Left ventricle myocardium inferior (tissue), 1 donor: ENCODE results near the gene EPHA6. TPM values are rescaled to one million over a fixed set of nuclear protein-coding genes. Genes with fewer than 3 reads are reported as not detected.
"Not testable (repeated sequence)": the region's sequence is repeated elsewhere in the genome, so short reads cannot be mapped to it uniquely, and the experiment has no call there.

Source experiments
- DNase-seq: peaks from one replicate; pipeline ENCODE4 v3.0.0-alpha.2; 2020
- H3K27ac ChIP-seq: fragments of 200-600 bp; replicated peaks from 2 replicates; pipeline ENCODE4 v1.8.0; 2021
- H3K27me3 ChIP-seq: fragments of 200-600 bp; 2 replicates; pipeline ENCODE4 v1.8.0; 2021; ENCODE audit warnings: low read depth
- H3K36me3 ChIP-seq: fragments of 200-600 bp; 2 replicates; pipeline ENCODE4 v1.8.0; 2021
- H3K4me1 ChIP-seq: fragments of 200-600 bp; 2 replicates; pipeline ENCODE4 v1.8.0; 2021
- H3K4me3 ChIP-seq: fragments of 200-600 bp; 2 replicates; pipeline ENCODE4 v1.8.0; 2021; ENCODE audit warnings: mild to moderate bottlenecking, moderate library complexity
- H3K9me3 ChIP-seq: fragments of 200-600 bp; replicated peaks from 2 replicates; pipeline ENCODE4 v1.8.0; 2021
- intact Hi-C: fragments of 100-400 bp; cut with micrococcal nuclease; formaldehyde crosslinking; loops from one replicate; pipeline ENCODE4 v1.11.0; 2022
- total RNA-seq: library from RNA; stranded (reverse); fragmentation: NEBNext Ultra II Directional; extraction: Animal tissue kit (Norgen Biotek cat#: 25700); gene quantifications from one replicate; pipeline ENCODE4 v1.2.1, GENCODE V29; 2021
- TF ChIP-seq, protein P1 (sequence below): fragments of 200-600 bp; IDR thresholded peaks from 2 replicates; pipeline ENCODE4 v1.8.0; 2021; ENCODE audit warnings: antibody characterized with exemption, mild to moderate bottlenecking, borderline replicate concordance
- donor health status: DM: no; HTN: yes; CAD: no; lungs with severe emphysema.

Gene EPHA6
- total RNA-seq, 1 donor from 2014 or later, result 0.19 TPM

GRCh38 chr3:97504463-97504862, 690.1 kb downstream of the EPHA6 start:
- H3K27me3 ChIP-seq, result no peaks in the 10 kb centered on the region
- H3K9me3 ChIP-seq, result peaks cover 62% of the 10 kb centered on the region
- TF ChIP-seq, protein P1, sequence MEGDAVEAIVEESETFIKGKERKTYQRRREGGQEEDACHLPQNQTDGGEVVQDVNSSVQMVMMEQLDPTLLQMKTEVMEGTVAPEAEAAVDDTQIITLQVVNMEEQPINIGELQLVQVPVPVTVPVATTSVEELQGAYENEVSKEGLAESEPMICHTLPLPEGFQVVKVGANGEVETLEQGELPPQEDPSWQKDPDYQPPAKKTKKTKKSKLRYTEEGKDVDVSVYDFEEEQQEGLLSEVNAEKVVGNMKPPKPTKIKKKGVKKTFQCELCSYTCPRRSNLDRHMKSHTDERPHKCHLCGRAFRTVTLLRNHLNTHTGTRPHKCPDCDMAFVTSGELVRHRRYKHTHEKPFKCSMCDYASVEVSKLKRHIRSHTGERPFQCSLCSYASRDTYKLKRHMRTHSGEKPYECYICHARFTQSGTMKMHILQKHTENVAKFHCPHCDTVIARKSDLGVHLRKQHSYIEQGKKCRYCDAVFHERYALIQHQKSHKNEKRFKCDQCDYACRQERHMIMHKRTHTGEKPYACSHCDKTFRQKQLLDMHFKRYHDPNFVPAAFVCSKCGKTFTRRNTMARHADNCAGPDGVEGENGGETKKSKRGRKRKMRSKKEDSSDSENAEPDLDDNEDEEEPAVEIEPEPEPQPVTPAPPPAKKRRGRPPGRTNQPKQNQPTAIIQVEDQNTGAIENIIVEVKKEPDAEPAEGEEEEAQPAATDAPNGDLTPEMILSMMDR, result no peak
- H3K36me3 ChIP-seq, result no peaks in the 10 kb centered on the region
- DNase-seq, result no peak
- no peaks in the 10 kb centered on the region for H3K4me1 ChIP-seq
- intact Hi-C loops, result no loop called here
- H3K27ac ChIP-seq, result no peak overlapping the region
- no peak overlapping the region for H3K4me3 ChIP-seq

DNA sequence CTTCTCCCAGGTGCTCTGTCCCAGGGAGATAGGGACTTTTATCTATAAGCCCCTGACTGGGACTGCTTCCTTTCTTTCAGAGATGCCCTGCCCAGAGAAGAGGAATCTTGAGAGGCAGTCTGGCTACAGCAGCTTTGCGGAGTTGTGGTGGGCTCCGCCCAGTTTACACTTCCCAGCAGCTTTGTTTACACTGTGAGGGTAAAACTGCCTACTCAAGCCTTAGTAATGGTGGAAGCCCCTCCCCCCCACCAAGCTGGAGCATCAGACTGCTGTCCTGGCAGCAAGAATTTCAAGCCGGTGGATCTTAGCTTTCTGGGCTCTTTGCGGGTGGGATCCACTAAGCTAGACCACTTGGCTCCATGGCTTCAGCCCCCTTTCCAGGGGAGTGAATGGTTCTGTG, 696.4 kb downstream of the EPHA6 start:
- H3K9me3 ChIP-seq, result peaks cover 41% of the 10 kb centered on the region
- no peaks in the 10 kb centered on the region for H3K36me3 ChIP-seq
- no peak overlapping the region for H3K4me3 ChIP-seq
- no peaks in the 10 kb centered on the region for H3K27me3 ChIP-seq
- no peaks in the 10 kb centered on the region for H3K4me1 ChIP-seq
- no peak overlapping the region for H3K27ac ChIP-seq
- TF ChIP-seq, protein P1, result no peak
- intact Hi-C loops, result no loop called here
- no peak for DNase-seq

GRCh38 chr3:97515076-97515475, 700.7 kb downstream of the EPHA6 start:
- TF ChIP-seq, protein P1, result no peak
- Histone ChIP-seq H3K4me3 (no peak overlapping the region), H3K27me3 (no peaks in the 10 kb centered on the region), H3K4me1 (no peaks in the 10 kb centered on the region), H3K36me3 (no peaks in the 10 kb centered on the region), H3K27ac (no peak overlapping the region), H3K9me3 (peaks cover 8% of the 10 kb centered on the region)
- intact Hi-C loops, result no loop called here
- no peak for DNase-seq

DNA sequence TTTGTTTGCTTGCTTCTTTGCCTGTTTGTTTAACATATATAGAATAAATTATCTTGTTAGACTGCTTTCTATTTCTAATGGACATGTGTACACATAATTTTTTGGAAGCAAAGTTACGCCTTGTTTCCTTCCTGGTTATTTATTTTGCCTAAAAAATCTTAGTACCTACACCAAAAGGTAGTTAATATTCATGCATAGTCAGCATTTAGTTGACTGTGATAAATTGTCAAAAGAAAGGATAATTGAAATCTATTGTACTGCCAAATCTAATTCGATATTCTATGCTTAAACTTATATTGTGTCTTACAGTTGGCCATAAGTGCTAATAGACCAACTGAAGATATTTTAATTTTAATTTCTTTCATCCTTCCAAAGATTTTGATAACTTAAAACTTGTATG, 716.3 kb downstream of the EPHA6 start:
- DNase-seq, result no peak
- Histone ChIP-seq H3K27ac (no peak overlapping the region), H3K36me3 (no peaks in the 10 kb centered on the region), H3K4me1 (no peaks in the 10 kb centered on the region), H3K27me3 (no peaks in the 10 kb centered on the region), H3K4me3 (no peak overlapping the region), H3K9me3 (peaks cover 7% of the 10 kb centered on the region)
- intact Hi-C loops, result no loop called here
- TF ChIP-seq, protein P1, result no peak

GRCh38 chr3:97547573-97547972, 733.2 kb downstream of the EPHA6 start:
- H3K27ac ChIP-seq, intact Hi-C loops, H3K27me3 ChIP-seq, H3K4me1 ChIP-seq, H3K4me3 ChIP-seq, H3K36me3 ChIP-seq, DNase-seq, H3K9me3 ChIP-seq: not testable (repeated sequence)

GRCh38 chr3:97550408-97550807, 736.0 kb downstream of the EPHA6 start:
- TF ChIP-seq, protein P1, result no peak
- H3K4me3 ChIP-seq, result no peak overlapping the region
- no peaks in the 10 kb centered on the region for H3K4me1 ChIP-seq
- H3K27ac ChIP-seq, result no peak overlapping the region
- peaks cover 4% of the 10 kb centered on the region for H3K9me3 ChIP-seq
- no peaks in the 10 kb centered on the region for H3K36me3 ChIP-seq
- no peaks in the 10 kb centered on the region for H3K27me3 ChIP-seq
- intact Hi-C loops, result no loop called here
- DNase-seq, result no peak
